H54 (cell line): ENCODE data around the gene LBX2.

Experiments used
- DNase-seq: peaks from one replicate; pipeline ENCODE4 v3.0.0; 2011; ENCODE audit warnings: low spot score, mixed read lengths; ENCODE audit not compliant: insufficient read length
- FAIRE-seq: peaks from 3 replicates; lab custom pipeline; 2011; peaks lifted over from hg19 to GRCh38; lab: Jason Lieb, UNC
- POLR2A ChIP-seq: IDR thresholded peaks from 2 replicates; pipeline ENCODE4 v1.6.1; 2011; ENCODE audit warnings: low read depth, mild to moderate bottlenecking, low read length

LBX2 gene

GRCh38 chr2:74457549-74458131, 41.8 kb downstream of the LBX2 start:
- TF ChIP-seq POLR2A, result peak; percentile 25; the same call in 1 of the 2 replicates
- FAIRE-seq, result no peak
- no peak for DNase-seq

GRCh38 chr2:74457129-74457548, 42.3 kb downstream of the LBX2 start:
- FAIRE-seq (no peak), DNase-seq (no peak)
- no peak for TF ChIP-seq POLR2A

GRCh38 chr2:74454654-74455511, 44.5 kb downstream of the LBX2 start, which contains the start of gene INO80B:
Gene INO80B, plus strand, starts transcription at chr2:74455087. Its CDS starts 30 bp downstream, at chr2:74455117.
- peak; percentile 82 for DNase-seq
- TF ChIP-seq POLR2A, result peak; percentile 11; the same call in 1 of the 2 replicates
- peak; percentile 83 for FAIRE-seq

GRCh38 chr2:74450570-74451190, 48.7 kb downstream of the LBX2 start:
- no peak for FAIRE-seq

GRCh38 chr2:74448771-74449170, 50.6 kb downstream of the LBX2 start:
- no peak for DNase-seq
- no peak for TF ChIP-seq POLR2A
- FAIRE-seq, result no peak

More at GRCh38 chr2:74450570-74451190, 48.7 kb downstream of the LBX2 start:
- no peak for TF ChIP-seq POLR2A
- no peak for DNase-seq
